Panc1 (cell line): ENCODE data around the gene COL23A1. TPM values are rescaled to one million over a fixed set of nuclear protein-coding genes. Genes with fewer than 3 reads are reported as not detected.

Experiments
- ATAC-seq: fragments of 200-7000 bp; cut with Tn5 transposase; 2 replicates; pipeline ENCODE4 v1.9.1; 2020; ENCODE audit warnings: mild to moderate bottlenecking, moderate library complexity
- BruUV-seq: library from RNA; stranded (reverse); fragments of 400-500 nt; replicated peaks from 2 replicates; lab custom pipeline; 2021; lab: Mats Ljungman, UMichigan
- CTCF ChIA-PET: fragments of 300-600 bp; sonication (Branson Sonifier 250); formaldehyde crosslinking; loops from one replicate; lab custom pipeline; 2022; ENCODE audit warnings: antibody characterized with exemption; lab: Charles Lee
- POLR2A ChIA-PET: fragments of 300-600 bp; sonication (Branson Sonifier 250); formaldehyde crosslinking; loops from one replicate; lab custom pipeline; 2022; ENCODE audit warnings: antibody characterized with exemption; lab: Charles Lee
- DNase-seq: peaks from one replicate; pipeline ENCODE4 v3.0.0-alpha.2; 2010; ENCODE audit warnings: low read depth, low spot score
- H3K27ac ChIP-seq: 2 replicates; pipeline ENCODE4 v1.5.1; 2011; ENCODE audit warnings: mild to moderate bottlenecking, low read length, inconsistent platforms
- H3K27me3 ChIP-seq: fragments of 200-500 bp; sonication (Bioruptor generic); 2 replicates; pipeline ENCODE4 v1.6.0; 2014; ENCODE audit warnings: low read length, inconsistent platforms; ENCODE audit not compliant: control insufficient read depth, insufficient read depth
- H3K36me3 ChIP-seq: fragments of 200-500 bp; sonication (Bioruptor generic); 2 replicates; pipeline ENCODE4 v1.5.1; 2014; ENCODE audit warnings: inconsistent platforms, mild to moderate bottlenecking, low read length, moderate library complexity; ENCODE audit not compliant: control insufficient read depth, insufficient read depth
- H3K4me1 ChIP-seq: 2 replicates; pipeline ENCODE4 v1.5.1; 2011; ENCODE audit warnings: inconsistent platforms, mild to moderate bottlenecking, low read length, moderate library complexity; ENCODE audit not compliant: control insufficient read depth, insufficient read depth
- H3K4me3 ChIP-seq, 2 experiments: 2 replicates each; pipeline ENCODE4 v1.5.1; 2011 to 2012; ENCODE audit warnings: low read depth in 2 of 2, low read length in 2 of 2, mild to moderate bottlenecking in 2 of 2, inconsistent platforms in 1 of 2, moderate library complexity in 1 of 2
- H3K9me3 ChIP-seq: fragments of 200-500 bp; sonication (Bioruptor generic); 2 replicates; pipeline ENCODE4 v1.5.1; 2014; ENCODE audit warnings: low read depth, mild to moderate bottlenecking, inconsistent platforms, low read length, moderate library complexity; ENCODE audit not compliant: control insufficient read depth, insufficient read depth
- CTCF ChIP-seq: fragments of 450-650 bp; IDR thresholded peaks from 2 replicates; pipeline ENCODE4 v1.5.1; 2017; ENCODE audit warnings: mild to moderate bottlenecking
- POLR2AphosphoS5 ChIP-seq: IDR thresholded peaks from 2 replicates; pipeline ENCODE4 v1.6.1; 2012; ENCODE audit warnings: mild to moderate bottlenecking, low read depth, low read length, moderate library complexity
- SIN3A ChIP-seq: IDR thresholded peaks from 2 replicates; pipeline ENCODE4 v1.6.1; 2012; ENCODE audit warnings: low read depth, mild to moderate bottlenecking, low read length, moderate library complexity, borderline replicate concordance; ENCODE audit not compliant: insufficient read depth
- TCF7L2 ChIP-seq: IDR thresholded peaks from 2 replicates; pipeline ENCODE4 v1.6.1; 2011; ENCODE audit warnings: mild to moderate bottlenecking, low read depth, low read length, inconsistent platforms
- in situ Hi-C: cut with HindIII; loops from 2 replicates; pipeline ENCODE4 v1.10.0; 2016; ENCODE audit warnings: low sequenced_read_pairs, low pct_unique_long_range_greater_than_20kb
- intact Hi-C: fragments of 100-400 bp; cut with micrococcal nuclease; formaldehyde crosslinking; loops from one replicate; pipeline ENCODE4 v1.10.0; 2022; ENCODE audit not compliant: unreplicated experiment
- total RNA-seq: library from RNA; stranded (reverse); gene quantifications from one replicate; pipeline ENCODE4 v1.2.1, GENCODE V29; 2021; ENCODE audit not compliant: unreplicated experiment
- TF ChIP-seq, protein P1 (sequence below), 2 experiments: IDR thresholded peaks; 2 replicates each; pipeline ENCODE4 v1.6.1; 2011 to 2012; ENCODE audit warnings: low read depth in 2 of 2, control low read depth in 1 of 2, low read length in 1 of 2, mild to moderate bottlenecking in 1 of 2, moderate library complexity in 1 of 2; ENCODE audit not compliant: insufficient read depth in 1 of 2

The COL23A1 gene
- total RNA-seq, 1 experiment from 2014 or later: 0.05 TPM

DNA sequence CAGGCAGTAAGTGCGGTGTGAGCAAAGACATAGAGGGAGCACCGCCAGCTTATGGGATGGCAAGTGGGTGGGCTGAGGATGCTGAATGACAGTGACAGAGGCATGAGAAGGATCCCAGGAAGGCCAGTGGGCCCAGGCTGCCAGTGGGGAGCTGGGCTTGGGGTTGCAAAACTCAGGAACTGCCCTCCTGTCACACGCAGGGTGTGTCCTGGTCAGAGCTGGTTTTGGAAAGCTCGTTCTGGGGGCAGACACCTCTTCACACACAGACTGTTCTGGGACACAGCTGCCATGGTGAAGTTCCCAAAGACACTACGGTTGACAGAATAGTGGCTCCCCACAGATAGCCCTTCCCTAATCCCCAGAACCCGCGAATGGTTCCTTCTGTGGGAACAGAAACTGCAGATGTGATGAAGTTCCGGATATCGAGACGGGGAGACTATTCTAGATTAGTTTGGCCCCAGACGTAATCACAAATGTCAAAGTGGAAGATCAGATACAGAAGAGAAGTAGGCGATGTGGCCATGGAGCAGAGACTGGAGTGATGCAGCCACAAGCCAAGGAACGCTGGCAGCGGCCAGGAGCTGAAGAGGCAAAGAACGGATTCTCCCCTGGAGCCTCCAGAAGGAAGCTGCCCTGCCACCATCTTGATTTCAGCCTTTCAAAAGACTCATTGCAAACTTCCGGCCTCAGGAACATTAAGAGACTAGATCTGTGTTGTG lies 159.0 kb downstream of the COL23A1 start:
- Histone ChIP-seq H3K36me3 (no peaks in the 10 kb centered on the region), H3K4me3 (no peak overlapping the region), H3K9me3 (no peaks in the 10 kb centered on the region), H3K27ac (no peak overlapping the region), H3K4me1 (no peaks in the 10 kb centered on the region), H3K27me3 (no peaks in the 10 kb centered on the region)
- DNase-seq: no peak
- TF ChIP-seq POLR2AphosphoS5: no peak
- no peak for TF ChIP-seq CTCF
- TF ChIP-seq SIN3A: no peak
- TF ChIP-seq, protein P1, sequence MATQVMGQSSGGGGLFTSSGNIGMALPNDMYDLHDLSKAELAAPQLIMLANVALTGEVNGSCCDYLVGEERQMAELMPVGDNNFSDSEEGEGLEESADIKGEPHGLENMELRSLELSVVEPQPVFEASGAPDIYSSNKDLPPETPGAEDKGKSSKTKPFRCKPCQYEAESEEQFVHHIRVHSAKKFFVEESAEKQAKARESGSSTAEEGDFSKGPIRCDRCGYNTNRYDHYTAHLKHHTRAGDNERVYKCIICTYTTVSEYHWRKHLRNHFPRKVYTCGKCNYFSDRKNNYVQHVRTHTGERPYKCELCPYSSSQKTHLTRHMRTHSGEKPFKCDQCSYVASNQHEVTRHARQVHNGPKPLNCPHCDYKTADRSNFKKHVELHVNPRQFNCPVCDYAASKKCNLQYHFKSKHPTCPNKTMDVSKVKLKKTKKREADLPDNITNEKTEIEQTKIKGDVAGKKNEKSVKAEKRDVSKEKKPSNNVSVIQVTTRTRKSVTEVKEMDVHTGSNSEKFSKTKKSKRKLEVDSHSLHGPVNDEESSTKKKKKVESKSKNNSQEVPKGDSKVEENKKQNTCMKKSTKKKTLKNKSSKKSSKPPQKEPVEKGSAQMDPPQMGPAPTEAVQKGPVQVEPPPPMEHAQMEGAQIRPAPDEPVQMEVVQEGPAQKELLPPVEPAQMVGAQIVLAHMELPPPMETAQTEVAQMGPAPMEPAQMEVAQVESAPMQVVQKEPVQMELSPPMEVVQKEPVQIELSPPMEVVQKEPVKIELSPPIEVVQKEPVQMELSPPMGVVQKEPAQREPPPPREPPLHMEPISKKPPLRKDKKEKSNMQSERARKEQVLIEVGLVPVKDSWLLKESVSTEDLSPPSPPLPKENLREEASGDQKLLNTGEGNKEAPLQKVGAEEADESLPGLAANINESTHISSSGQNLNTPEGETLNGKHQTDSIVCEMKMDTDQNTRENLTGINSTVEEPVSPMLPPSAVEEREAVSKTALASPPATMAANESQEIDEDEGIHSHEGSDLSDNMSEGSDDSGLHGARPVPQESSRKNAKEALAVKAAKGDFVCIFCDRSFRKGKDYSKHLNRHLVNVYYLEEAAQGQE (IDR thresholded peaks at IDR 0.05; ENCODE audit: insufficient read depth in 1 of 2, low read depth in 2 of 2, low read length in 1 of 2): no peak
- no peak for TF ChIP-seq TCF7L2
- in situ Hi-C loops (no loop called here), intact Hi-C loops (no loop called here)
- ATAC-seq: no peak
- no TSS peak for BruUV-seq
- ChIA-PET POLR2A (no interaction called here), CTCF (no interaction called here)

- H3K4me1 ChIP-seq: no peaks in the 10 kb centered on the region
- no TSS peak for BruUV-seq
- intact Hi-C loops: no loop called here
- no peak for DNase-seq
- ATAC-seq: no peak; the same call in 1 of the 2 replicates
- TF ChIP-seq, protein P1 (IDR thresholded peaks at IDR 0.05; ENCODE audit: insufficient read depth in 1 of 2, low read depth in 2 of 2, low read length in 1 of 2): no peak
- TF ChIP-seq CTCF (no peak), TCF7L2 (no peak), POLR2AphosphoS5 (no peak), SIN3A (no peak)
- ChIA-PET CTCF (no interaction called here), POLR2A (no interaction called here)
- no peak overlapping the region for H3K4me3 ChIP-seq
- H3K9me3 ChIP-seq: no peaks in the 10 kb centered on the region
- H3K36me3 ChIP-seq: no peaks in the 10 kb centered on the region
- in situ Hi-C loops: no loop called here
- no peaks in the 10 kb centered on the region for H3K27me3 ChIP-seq
- no peak overlapping the region for H3K27ac ChIP-seq
Measured at GRCh38 chr5:178430186-178431062, 159.8 kb downstream of the COL23A1 start.
